Tibial nerve (tissue), 4 donors: Measurements from ENCODE around the gene HOXB4.

Experiments
- CTCF ChIP-seq, 5 experiments: fragments of 200-600 bp in 3 of 5; fragments of 450-650 bp in 2 of 5; sonication (generic) in 3 of 5; IDR thresholded peaks; one replicate each; pipeline ENCODE4 v1.5.1; 2016 to 2019; ENCODE audit warnings: antibody characterized with exemption in 5 of 5, mild to moderate bottlenecking in 3 of 5, moderate library complexity in 2 of 5
- EP300 ChIP-seq, 2 donors: sonication (generic); formaldehyde crosslinking; IDR thresholded peaks; one replicate each; pipeline ENCODE4 v1.6.1; 2017; ENCODE audit warnings: antibody characterized with exemption in 2 of 2, mild to moderate bottlenecking in 1 of 2
- POLR2A ChIP-seq, 2 donors: fragments of 450-650 bp; IDR thresholded peaks; one replicate each; pipeline ENCODE4 v1.6.1; 2017; ENCODE audit warnings: antibody characterized with exemption in 2 of 2, mild to moderate bottlenecking in 2 of 2, moderate library complexity in 2 of 2

GRCh38 chr17:48616717-48617470, 38.7 kb upstream of the HOXB4 start:
- no peak for TF ChIP-seq CTCF (IDR thresholded peaks at IDR 0.05)
- no peak for TF ChIP-seq POLR2A (IDR thresholded peaks at IDR 0.05)
- TF ChIP-seq EP300 (IDR thresholded peaks at IDR 0.05): no peak
